Lower lobe of right lung (tissue), 2 donors: Measurements from ENCODE around the gene JMJD4. TPM values are rescaled to one million over a fixed set of nuclear protein-coding genes. Genes with fewer than 3 reads are reported as not detected.

Experiments used
- ATAC-seq, 2 donors: fragments of 200-7000 bp; cut with Tn5 transposase; one replicate each; pipeline ENCODE4 v1.9.1; 2020 to 2022; ENCODE audit warnings: mild to moderate bottlenecking in 2 of 2, moderate library complexity in 2 of 2
- DNase-seq: peaks from one replicate; pipeline ENCODE4 v3.0.0-alpha.2; 2020
- H3K27ac ChIP-seq: fragments of 200-600 bp; one replicate; pipeline ENCODE4 v1.8.0; 2022
- H3K27me3 ChIP-seq: fragments of 200-600 bp; one replicate; pipeline ENCODE4 v1.8.0; 2022; ENCODE audit warnings: low read depth
- H3K36me3 ChIP-seq: fragments of 200-600 bp; one replicate; pipeline ENCODE4 v1.8.0; 2022; ENCODE audit warnings: mild to moderate bottlenecking
- H3K4me1 ChIP-seq: fragments of 200-600 bp; one replicate; pipeline ENCODE4 v1.8.0; 2022
- H3K4me3 ChIP-seq: fragments of 200-600 bp; one replicate; pipeline ENCODE4 v1.8.0; 2022; ENCODE audit warnings: mild to moderate bottlenecking
- H3K9me3 ChIP-seq: fragments of 200-600 bp; one replicate; pipeline ENCODE4 v1.8.0; 2022
- intact Hi-C: fragments of 100-400 bp; cut with DNase I; formaldehyde crosslinking; loops from one replicate; pipeline ENCODE4 v1.11.0; 2022
- total RNA-seq: library from RNA; stranded (reverse); fragmentation: NEBNext Ultra II Directional; extraction: Animal tissue kit (Norgen Biotek cat#: 25700); gene quantifications from one replicate; pipeline ENCODE4 v1.2.1, GENCODE V29; 2021
- TF ChIP-seq, protein P1 (sequence below): fragments of 200-600 bp; IDR thresholded peaks from one replicate; pipeline ENCODE4 v1.8.0; 2022; ENCODE audit warnings: antibody characterized with exemption, mild to moderate bottlenecking
- donor health status: DM: no; HTN: yes; CAD: no; lungs with severe emphysema.

Gene JMJD4
- total RNA-seq, 1 donor from 2014 or later, result 14.9 TPM

DNA sequence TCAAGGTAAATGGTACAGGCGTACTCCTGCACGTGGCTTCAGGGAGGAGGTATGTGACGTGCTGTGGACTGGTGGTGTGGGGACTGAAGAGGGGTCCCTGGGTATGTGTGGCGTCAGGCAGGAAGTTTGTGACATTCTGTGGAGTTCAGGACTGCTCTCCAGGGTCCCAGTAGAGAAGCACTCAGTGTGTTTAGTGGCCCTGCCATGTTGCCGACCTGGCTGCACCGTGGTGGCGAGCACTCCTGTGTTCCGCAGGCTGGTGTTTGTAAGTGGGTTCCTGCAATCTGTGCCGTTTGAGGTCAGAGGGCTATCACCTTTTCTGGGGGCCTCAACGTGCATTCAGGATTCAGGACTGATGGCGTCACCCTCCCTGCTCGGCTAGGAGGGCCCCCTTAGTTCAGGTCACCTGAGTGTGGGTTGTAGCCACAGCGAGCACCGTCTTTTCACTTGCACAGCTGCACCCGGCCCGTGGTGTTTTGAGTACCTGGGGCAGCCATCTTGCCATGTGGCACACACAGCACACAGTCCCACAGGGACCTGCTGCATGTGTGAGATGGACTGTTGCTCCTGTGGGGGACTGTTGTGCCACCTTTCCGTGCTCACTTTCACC, 26.6 kb upstream of the JMJD4 start:
- intact Hi-C loops, result loop anchor here (10.0 kb wide), 1 partner anchor 173 kb away; no protein-coding TSS in a partner anchor
- TF ChIP-seq, protein P1, sequence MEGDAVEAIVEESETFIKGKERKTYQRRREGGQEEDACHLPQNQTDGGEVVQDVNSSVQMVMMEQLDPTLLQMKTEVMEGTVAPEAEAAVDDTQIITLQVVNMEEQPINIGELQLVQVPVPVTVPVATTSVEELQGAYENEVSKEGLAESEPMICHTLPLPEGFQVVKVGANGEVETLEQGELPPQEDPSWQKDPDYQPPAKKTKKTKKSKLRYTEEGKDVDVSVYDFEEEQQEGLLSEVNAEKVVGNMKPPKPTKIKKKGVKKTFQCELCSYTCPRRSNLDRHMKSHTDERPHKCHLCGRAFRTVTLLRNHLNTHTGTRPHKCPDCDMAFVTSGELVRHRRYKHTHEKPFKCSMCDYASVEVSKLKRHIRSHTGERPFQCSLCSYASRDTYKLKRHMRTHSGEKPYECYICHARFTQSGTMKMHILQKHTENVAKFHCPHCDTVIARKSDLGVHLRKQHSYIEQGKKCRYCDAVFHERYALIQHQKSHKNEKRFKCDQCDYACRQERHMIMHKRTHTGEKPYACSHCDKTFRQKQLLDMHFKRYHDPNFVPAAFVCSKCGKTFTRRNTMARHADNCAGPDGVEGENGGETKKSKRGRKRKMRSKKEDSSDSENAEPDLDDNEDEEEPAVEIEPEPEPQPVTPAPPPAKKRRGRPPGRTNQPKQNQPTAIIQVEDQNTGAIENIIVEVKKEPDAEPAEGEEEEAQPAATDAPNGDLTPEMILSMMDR, result no peak
- Histone ChIP-seq H3K27ac (peak overlapping the region; percentile 29), H3K9me3 (no peaks in the 10 kb centered on the region), H3K36me3 (peaks cover 39% of the 10 kb centered on the region), H3K27me3 (no peaks in the 10 kb centered on the region), H3K4me1 (peaks cover 39% of the 10 kb centered on the region), H3K4me3 (no peak overlapping the region)
- no peak for DNase-seq
- no peak for ATAC-seq

DNA sequence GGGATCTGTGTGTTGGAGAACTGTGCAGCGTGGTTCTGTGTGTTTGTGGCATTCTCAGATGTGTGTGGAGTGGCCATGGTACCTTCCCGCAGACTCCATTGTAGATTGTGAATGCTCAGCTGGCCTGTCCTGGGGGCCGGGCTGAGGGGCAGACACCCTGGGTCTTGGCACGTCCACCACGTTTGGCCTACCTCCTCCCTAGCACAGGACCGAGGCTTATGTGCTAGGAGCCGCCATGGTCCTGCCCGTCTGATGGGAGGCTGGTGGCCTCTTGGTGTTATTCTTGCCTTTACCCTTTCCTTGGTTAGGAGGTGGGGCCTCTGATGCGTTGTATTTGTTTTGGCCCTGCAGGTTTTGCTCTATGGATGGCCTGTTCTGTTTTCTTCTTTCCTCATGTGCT, 25.3 kb upstream of the JMJD4 start:
- intact Hi-C loops, result loop anchor here (10.0 kb wide), 1 partner anchor 174 kb away; no protein-coding TSS in a partner anchor
- DNase-seq, result no peak

DNA sequence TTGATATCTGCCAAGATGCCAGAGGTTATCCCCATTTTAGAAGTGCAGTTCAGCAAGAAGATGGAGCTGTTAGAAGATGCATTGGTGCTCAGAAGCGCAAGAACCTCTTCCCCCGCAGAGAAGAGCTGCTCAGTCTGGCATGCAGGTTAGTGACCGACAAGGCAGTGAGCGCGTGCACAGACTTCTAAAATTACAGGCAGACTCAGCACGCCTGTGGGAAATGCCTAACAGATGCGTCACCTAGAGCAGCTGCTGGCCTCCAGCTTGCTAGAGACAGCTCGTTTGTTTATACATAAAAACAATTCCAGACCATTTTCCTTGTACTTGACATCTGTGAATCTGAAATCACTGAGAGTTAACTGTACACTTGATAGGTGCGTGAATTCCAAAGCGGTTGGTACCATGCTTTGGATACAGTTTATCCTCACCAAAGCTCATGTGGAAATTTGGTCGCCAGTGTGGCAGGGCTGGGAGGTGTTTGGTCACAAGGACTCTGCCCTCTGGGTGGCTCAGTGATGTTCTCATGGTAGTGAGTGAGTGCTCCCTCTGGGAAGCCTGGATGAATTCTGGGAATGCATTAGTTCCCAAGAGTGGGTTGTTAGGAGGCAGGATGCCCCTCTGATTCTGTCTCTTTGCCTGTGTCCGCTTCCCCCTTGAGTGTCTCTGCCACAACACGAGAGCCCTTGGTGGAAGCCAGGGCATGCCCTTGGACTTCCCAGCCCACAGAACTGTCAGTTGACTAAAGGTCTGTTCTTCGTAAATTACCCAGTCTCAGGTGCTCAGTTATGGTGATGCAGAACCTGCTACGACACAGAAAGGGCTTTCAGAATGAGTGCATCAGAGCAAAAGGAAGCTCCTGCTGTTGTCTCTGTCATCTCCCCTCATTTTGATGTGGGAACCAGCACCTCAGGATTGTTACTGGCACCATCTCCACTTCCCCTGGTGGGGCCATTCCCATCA, 24.5 kb upstream of the JMJD4 start:
- Histone ChIP-seq H3K9me3 (no peaks in the 10 kb centered on the region), H3K36me3 (peaks cover 39% of the 10 kb centered on the region), H3K4me3 (no peak overlapping the region), H3K4me1 (peaks cover 38% of the 10 kb centered on the region), H3K27me3 (no peaks in the 10 kb centered on the region), H3K27ac (no peak overlapping the region)
- TF ChIP-seq, protein P1, result no peak
- intact Hi-C loops, result loop anchor here (10.0 kb wide), 1 partner anchor 175 kb away; no protein-coding TSS in a partner anchor
- ATAC-seq (no peak), DNase-seq (no peak)

More for the DNA sequence above, 25.3 kb upstream of the JMJD4 start:
- peaks cover 44% of the 10 kb centered on the region for H3K4me1 ChIP-seq
- H3K36me3 ChIP-seq, result peaks cover 39% of the 10 kb centered on the region
- no peak for ATAC-seq
- H3K27ac ChIP-seq, result no peak overlapping the region
- H3K9me3 ChIP-seq, result no peaks in the 10 kb centered on the region
- no peak overlapping the region for H3K4me3 ChIP-seq
- no peaks in the 10 kb centered on the region for H3K27me3 ChIP-seq
- TF ChIP-seq, protein P1, result no peak

DNA sequence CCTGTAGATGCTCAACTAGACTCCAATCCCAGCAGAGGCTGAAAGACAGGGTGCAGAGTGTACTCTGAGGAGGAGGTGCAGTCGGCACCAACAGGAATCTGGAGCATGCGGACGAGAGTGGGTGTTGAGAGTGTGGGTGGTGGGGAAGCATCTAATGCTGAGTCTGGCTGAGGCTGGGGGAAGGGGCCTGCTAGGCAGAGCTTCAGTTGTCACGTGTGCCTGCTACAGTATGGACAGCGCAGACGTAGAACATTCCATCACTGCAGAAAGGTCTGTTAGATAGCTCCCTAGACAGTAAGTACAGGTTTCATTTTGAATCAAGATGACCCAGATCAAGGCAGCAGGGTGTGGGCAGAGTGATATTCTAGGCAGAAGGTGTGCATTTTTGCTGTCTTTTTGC, 23.3 kb upstream of the JMJD4 start:
- no peak for DNase-seq
- H3K9me3 ChIP-seq, result no peaks in the 10 kb centered on the region
- H3K27me3 ChIP-seq, result no peaks in the 10 kb centered on the region
- H3K27ac ChIP-seq, result no peak overlapping the region
- no peak for ATAC-seq
- intact Hi-C loops, result no loop called here
- no peak overlapping the region for H3K4me3 ChIP-seq
- peaks cover 32% of the 10 kb centered on the region for H3K4me1 ChIP-seq
- TF ChIP-seq, protein P1, result no peak
- H3K36me3 ChIP-seq, result peaks cover 39% of the 10 kb centered on the region

DNA sequence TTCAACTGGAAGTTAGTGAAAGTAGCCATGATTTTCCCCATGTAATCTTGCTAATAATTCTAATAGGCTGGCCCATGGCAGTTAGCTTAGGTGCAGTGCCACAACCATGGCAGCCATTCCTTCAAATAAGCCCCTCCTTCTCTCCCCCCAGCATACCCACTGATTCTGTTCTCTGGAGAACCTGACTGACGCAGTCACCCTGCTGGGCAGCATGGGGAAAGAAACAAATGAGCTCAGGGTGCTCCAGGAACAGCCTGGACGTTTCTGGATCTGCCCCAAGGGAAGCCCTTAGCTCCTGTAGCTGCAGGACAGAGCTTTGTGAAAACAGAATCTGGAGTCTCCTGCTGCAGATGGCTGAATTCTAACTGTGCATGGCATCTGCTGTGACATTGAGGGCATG, 22.7 kb upstream of the JMJD4 start:
- Histone ChIP-seq H3K27me3 (no peaks in the 10 kb centered on the region), H3K9me3 (no peaks in the 10 kb centered on the region), H3K27ac (no peak overlapping the region), H3K4me1 (peaks cover 26% of the 10 kb centered on the region), H3K36me3 (peaks cover 39% of the 10 kb centered on the region), H3K4me3 (no peak overlapping the region)
- TF ChIP-seq, protein P1, result no peak
- ATAC-seq (no peak), DNase-seq (no peak)
- intact Hi-C loops, result no loop called here
